ENCODE data around the gene CREBBP. TPM values are rescaled to one million over a fixed set of nuclear protein-coding genes. Genes with fewer than 3 reads are reported as not detected.
A peak's percentile ranks its signal among the peaks of the same experiment; 100 is the strongest.

Gene CREBBP
- total RNA-seq, 2 donors from 2014 or later = 65.0 to 103 TPM

GRCh38 chr16:3874794-3875692 is 5.5 kb downstream of the CREBBP start:
- H3K4me1 ChIP-seq (ENCODE audit: control insufficient read depth in 1 of 2, low read depth in 2 of 2) = peaks cover 61 to 83% of the 10 kb centered on the region in 2 donors
- peak overlapping the region; percentile 5 for H3K4me3 ChIP-seq
- DNase-seq (ENCODE audit: low spot score) = no peak

GRCh38 chr16:3874242-3874641 is 6.3 kb downstream of the CREBBP start:
- H3K36me3 ChIP-seq = no peaks in the 10 kb centered on the region
- ATAC-seq (ENCODE audit: insufficient number of reproducible peaks, low FRiP score, low read depth) = no peak
- H3K4me3 ChIP-seq = no peak overlapping the region
- H3K9me3 ChIP-seq = no peaks in the 10 kb centered on the region
- peaks cover 61 to 89% of the 10 kb centered on the region in 2 donors for H3K4me1 ChIP-seq (ENCODE audit: control insufficient read depth in 1 of 2, low read depth in 2 of 2)
- DNase-seq (ENCODE audit: low spot score) = no peak
- peak overlapping the region in 1 of 2 donors; percentile 73 for H3K27ac ChIP-seq
- TF ChIP-seq CTCF (IDR thresholded peaks at IDR 0.05) = no peak
- no peaks in the 10 kb centered on the region for H3K27me3 ChIP-seq (replicated peaks; ENCODE audit: insufficient read depth)

More at GRCh38 chr16:3874794-3875692, 5.5 kb downstream of the CREBBP start:
- no peaks in the 10 kb centered on the region for H3K36me3 ChIP-seq
- no peak for TF ChIP-seq CTCF (IDR thresholded peaks at IDR 0.05)
- no peaks in the 10 kb centered on the region for H3K27me3 ChIP-seq (replicated peaks; ENCODE audit: insufficient read depth)
- no peaks in the 10 kb centered on the region for H3K9me3 ChIP-seq
- ATAC-seq (ENCODE audit: insufficient number of reproducible peaks, low FRiP score, low read depth) = no peak
- peak overlapping the region in 1 of 2 donors; percentile 73 for H3K27ac ChIP-seq

- ATAC-seq (ENCODE audit: insufficient number of reproducible peaks, low FRiP score, low read depth) (no peak), DNase-seq (ENCODE audit: low spot score) (no peak)
- TF ChIP-seq CTCF (IDR thresholded peaks at IDR 0.05) = no peak
- H3K36me3 ChIP-seq = no peaks in the 10 kb centered on the region
- H3K27ac ChIP-seq = peak overlapping the region; percentile 53 to 73
- peaks cover 61 to 95% of the 10 kb centered on the region in 2 donors for H3K4me1 ChIP-seq (ENCODE audit: control insufficient read depth in 1 of 2, low read depth in 2 of 2)
- no peak overlapping the region for H3K4me3 ChIP-seq
- H3K9me3 ChIP-seq = no peaks in the 10 kb centered on the region
- no peaks in the 10 kb centered on the region for H3K27me3 ChIP-seq (replicated peaks; ENCODE audit: insufficient read depth)
Observed at GRCh38 chr16:3873482-3874173, 6.9 kb downstream of the CREBBP start.

- Histone ChIP-seq H3K36me3 (no peaks in the 10 kb centered on the region), H3K4me1 (ENCODE audit: control insufficient read depth in 1 of 2, low read depth in 2 of 2) (peaks cover 52 to 97% of the 10 kb centered on the region in 2 donors), H3K4me3 (peak overlapping the region; percentile 46), H3K27ac (peak overlapping the region; percentile 29 to 73), H3K27me3 (replicated peaks; ENCODE audit: insufficient read depth) (no peaks in the 10 kb centered on the region), H3K9me3 (no peaks in the 10 kb centered on the region)
- no peak for TF ChIP-seq CTCF (IDR thresholded peaks at IDR 0.05)
- DNase-seq (ENCODE audit: low spot score) = no peak
- no peak for ATAC-seq (ENCODE audit: insufficient number of reproducible peaks, low FRiP score, low read depth)
Observed at GRCh38 chr16:3872216-3872895, 8.2 kb downstream of the CREBBP start.

- no peak for ATAC-seq (ENCODE audit: insufficient number of reproducible peaks, low FRiP score, low read depth)
- TF ChIP-seq CTCF (IDR thresholded peaks at IDR 0.05) = no peak
- no peaks in the 10 kb centered on the region for H3K36me3 ChIP-seq
- H3K4me1 ChIP-seq (ENCODE audit: control insufficient read depth in 1 of 2, low read depth in 2 of 2) = peaks cover 50 to 97% of the 10 kb centered on the region in 2 donors
- no peak for DNase-seq (ENCODE audit: low spot score)
- no peak overlapping the region for H3K4me3 ChIP-seq
- no peak overlapping the region for H3K27ac ChIP-seq
- no peaks in the 10 kb centered on the region for H3K9me3 ChIP-seq
- no peaks in the 10 kb centered on the region for H3K27me3 ChIP-seq (replicated peaks; ENCODE audit: insufficient read depth)
Observed at GRCh38 chr16:3868967-3869366, 11.5 kb downstream of the CREBBP start.

All from thoracic aorta (tissue), 2 donors.